ENCODE results near the gene SDCBP2. TPM values are rescaled to one million over a fixed set of nuclear protein-coding genes. Genes with fewer than 3 reads are reported as not detected.

The SDCBP2 gene
- total and polyA plus RNA-seq, 2 of the 13 experiments (the other 11 are each of a cell fraction or from before 2014, with no cell fraction given): 1.2 to 2.4 TPM

- Histone ChIP-seq H3K27me3 (ENCODE audit: control insufficient read depth in 1 of 2, insufficient read depth in 2 of 2, low read length in 2 of 2) (peaks cover 7 to 51% of the 10 kb centered on the region in 2 experiments; a peak in 2 of 5 replicates), H3K9me3 (ENCODE audit: low read length) (no peaks in the 10 kb centered on the region), H4K20me1 (ENCODE audit: insufficient read depth, low read length) (no peaks in the 10 kb centered on the region), H2AFZ (ENCODE audit: low read length) (no peak overlapping the region), H3K79me2 (ENCODE audit: insufficient read depth, low read length) (no peaks in the 10 kb centered on the region), H3K4me3 (replicated peaks in 1 of 3; ENCODE audit: insufficient read depth in 1 of 3, low read depth in 2 of 3, low read length in 3 of 3) (no peak overlapping the region), H3K36me3 (replicated peaks in 1 of 2; ENCODE audit: control insufficient read depth in 1 of 2, insufficient read depth in 2 of 2, low read length in 2 of 2) (no peaks in the 10 kb centered on the region), H3K9ac (ENCODE audit: insufficient read depth, low read depth, low read length) (no peak overlapping the region), H3K4me1 (ENCODE audit: insufficient read depth, low read length) (no peaks in the 10 kb centered on the region), H3K27ac (ENCODE audit: extremely low read length, insufficient read depth, low read length) (no peak overlapping the region), H3K4me2 (ENCODE audit: low read depth, low read length) (no peak overlapping the region)
- POLR2A ChIA-PET: no interaction called here
- TF ChIP-seq ZNF20 (CRISPR knock-in tag; IDR thresholded peaks at IDR 0.05) (no peak), ZNF7 (CRISPR knock-in tag; IDR thresholded peaks at IDR 0.05) (no peak), HES4 (CRISPR knock-in tag; IDR thresholded peaks at IDR 0.05; ENCODE audit: borderline replicate concordance) (no peak), MAFG (CRISPR knock-in tag; IDR thresholded peaks at IDR 0.05) (no peak), TMF1 (CRISPR knock-in tag; IDR thresholded peaks at IDR 0.05; ENCODE audit: low read depth) (no peak)
- in situ Hi-C loops (cut with HindIII; ENCODE audit: extremely low pct_ligation_motif_present, low pct_unique_long_range_greater_than_20kb): no loop called here
- DNase-seq (ENCODE audit: low spot score) (no peak), ATAC-seq (no peak), FAIRE-seq (no peak)
- 56% methylated on average over 14 of the region's 14 CpGs for WGBS (ENCODE audit: low lambda C conversion rate)
- no TSS peak for BruUV-seq (replicated peaks)
- intact Hi-C loops (cut with micrococcal nuclease; ENCODE audit: unreplicated experiment): loop anchor here (10.0 kb wide), 1 partner anchor 412 kb away; no protein-coding TSS in a partner anchor
- CTCF ChIA-PET (ENCODE audit: low intra/inter-chr PET ratio, low total read pairs): no interaction called here
Observed at GRCh38 chr20:1296922-1297321, 32.0 kb downstream of the SDCBP2 start.

GRCh38 chr20:1296117-1296610 is 32.8 kb downstream of the SDCBP2 start:
- ChIA-PET CTCF (ENCODE audit: low intra/inter-chr PET ratio, low total read pairs) (no interaction called here), POLR2A (no interaction called here)
- Histone ChIP-seq H3K79me2 (ENCODE audit: insufficient read depth, low read length) (no peaks in the 10 kb centered on the region), H3K4me3 (replicated peaks in 1 of 3; ENCODE audit: insufficient read depth in 1 of 3, low read depth in 2 of 3, low read length in 3 of 3) (no peak overlapping the region), H3K9me3 (ENCODE audit: low read length) (no peaks in the 10 kb centered on the region), H3K4me2 (ENCODE audit: low read depth, low read length) (no peak overlapping the region), H4K20me1 (ENCODE audit: insufficient read depth, low read length) (no peaks in the 10 kb centered on the region), H3K4me1 (ENCODE audit: insufficient read depth, low read length) (no peaks in the 10 kb centered on the region), H3K36me3 (replicated peaks in 1 of 2; ENCODE audit: control insufficient read depth in 1 of 2, insufficient read depth in 2 of 2, low read length in 2 of 2) (no peaks in the 10 kb centered on the region), H2AFZ (ENCODE audit: low read length) (no peak overlapping the region), H3K9ac (ENCODE audit: insufficient read depth, low read depth, low read length) (no peak overlapping the region), H3K27me3 (ENCODE audit: control insufficient read depth in 1 of 2, insufficient read depth in 2 of 2, low read length in 2 of 2) (peaks cover 7 to 53% of the 10 kb centered on the region in 2 experiments; a peak in 2 of 5 replicates), H3K27ac (ENCODE audit: extremely low read length, insufficient read depth, low read length) (no peak overlapping the region)
- no TSS peak for BruUV-seq (replicated peaks)
- intact Hi-C loops (cut with micrococcal nuclease; ENCODE audit: unreplicated experiment) (loop anchor here (10.0 kb wide), 1 partner anchor 411 kb away; no protein-coding TSS in a partner anchor), in situ Hi-C loops (cut with HindIII; ENCODE audit: extremely low pct_ligation_motif_present, low pct_unique_long_range_greater_than_20kb) (no loop called here)
- ATAC-seq: no peak
- 66% methylated on average over 11 of the region's 20 CpGs for WGBS (ENCODE audit: low lambda C conversion rate)
- FAIRE-seq: no peak
- no peak for DNase-seq (ENCODE audit: low spot score)
- TF ChIP-seq ZNF607 (CRISPR knock-in tag; IDR thresholded peaks at IDR 0.05; ENCODE audit: borderline replicate concordance): no peak
- no peak for TF ChIP-seq SMAD9 (CRISPR knock-in tag; IDR thresholded peaks at IDR 0.05)
- no peak for TF ChIP-seq DBP (CRISPR knock-in tag; IDR thresholded peaks at IDR 0.05; ENCODE audit: not compliant biosample characterization)
- TF ChIP-seq ZNF660 (CRISPR knock-in tag; IDR thresholded peaks at IDR 0.05; ENCODE audit: borderline replicate concordance, low read depth): no peak
- no peak for TF ChIP-seq NAIF1 (CRISPR knock-in tag; IDR thresholded peaks at IDR 0.05; ENCODE audit: borderline replicate concordance)
- TF ChIP-seq PHF20 (CRISPR knock-in tag; IDR thresholded peaks at IDR 0.05): no peak
- no peak for TF ChIP-seq EEA1 (CRISPR knock-in tag; IDR thresholded peaks at IDR 0.05; ENCODE audit: borderline replicate concordance)
- no peak for TF ChIP-seq MXI1 (IDR thresholded peaks at IDR 0.05; ENCODE audit: borderline replicate concordance, low read depth, low read length)
- no peak for TF ChIP-seq ZNF20 (CRISPR knock-in tag; IDR thresholded peaks at IDR 0.05)
- TF ChIP-seq IRF2 (CRISPR knock-in tag; IDR thresholded peaks at IDR 0.05): no peak
- no peak for TF ChIP-seq DRAP1 (CRISPR knock-in tag; IDR thresholded peaks at IDR 0.05)
- no peak for TF ChIP-seq ZNF331 (CRISPR knock-in tag; IDR thresholded peaks at IDR 0.05)
- no peak for TF ChIP-seq JARID2 (CRISPR knock-in tag; IDR thresholded peaks at IDR 0.05; ENCODE audit: insufficient replicate concordance)
